ENCODE results near the gene PKIB. TPM values are rescaled to one million over a fixed set of nuclear protein-coding genes. Genes with fewer than 3 reads are reported as not detected.

PKIB gene
- total and polyA plus RNA-seq, 10 of the 15 experiments (the other 5 are each of a cell fraction or from before 2014, with no cell fraction given): 0.20 to 1.8 (median 0.87) TPM

DNA sequence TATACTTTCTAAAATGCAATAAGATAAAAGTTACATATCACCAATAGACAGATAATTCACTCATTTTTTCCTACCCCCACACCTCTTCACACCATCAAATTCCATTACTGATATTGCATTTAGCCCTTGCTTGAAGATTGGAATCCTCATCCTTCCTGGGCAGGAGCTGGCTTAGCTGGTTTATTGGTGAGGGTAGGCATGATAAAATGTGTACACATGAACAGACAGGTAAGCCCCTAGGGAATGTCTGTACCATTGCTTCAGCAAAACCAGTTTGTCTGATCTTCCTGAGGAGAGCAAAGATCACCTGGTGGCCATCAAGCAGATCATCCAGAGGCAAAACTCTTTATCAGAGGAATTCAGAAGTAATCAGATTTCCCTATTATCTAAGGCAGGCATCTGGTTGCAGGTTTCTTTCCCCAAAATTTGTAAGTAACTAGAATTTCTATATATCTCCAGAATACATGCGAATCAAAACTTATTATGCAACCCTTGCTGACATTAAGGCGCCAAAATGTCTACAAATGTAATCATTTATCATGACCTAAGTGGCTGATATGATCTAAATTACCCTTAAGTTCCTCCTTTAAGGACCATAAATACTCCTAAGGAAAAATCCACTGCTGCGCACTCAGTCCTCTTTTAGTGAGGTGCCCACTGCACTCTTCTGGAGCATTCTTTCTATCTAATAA lies 162.7 kb downstream of the PKIB start:
- Histone ChIP-seq H3K4me1 (ENCODE audit: control insufficient read depth, insufficient read depth, low read length) (no peaks in the 10 kb centered on the region), H3K9ac (ENCODE audit: control insufficient read depth, insufficient read depth, low read length) (no peak overlapping the region), H3K4me3 (no peak overlapping the region), H4K20me1 (ENCODE audit: control insufficient read depth, insufficient read depth) (no peaks in the 10 kb centered on the region), H2AFZ (ENCODE audit: control insufficient read depth, low read depth, low read length) (no peak overlapping the region), H3K36me3 (ENCODE audit: control insufficient read depth in 2 of 2, insufficient read depth in 2 of 2, low read length in 1 of 2) (no peaks in the 10 kb centered on the region), H3K79me2 (ENCODE audit: control insufficient read depth, insufficient read depth, low read length) (no peaks in the 10 kb centered on the region), H3K9me3 (replicated peaks; ENCODE audit: control insufficient read depth, insufficient read depth, low read length) (no peaks in the 10 kb centered on the region), H3K27me3 (replicated peaks in 1 of 2; ENCODE audit: control insufficient read depth in 2 of 2, insufficient read depth in 2 of 2, low read length in 1 of 2) (no peaks in the 10 kb centered on the region), H3K4me2 (ENCODE audit: control insufficient read depth, insufficient read depth) (no peak overlapping the region), H3K27ac (ENCODE audit: control insufficient read depth, insufficient read depth) (no peak overlapping the region)
- ATAC-seq (no peak), FAIRE-seq (no peak), DNase-seq (ENCODE audit: low read depth, low spot score) (no peak)
- in situ Hi-C loops (cut with MboI): no loop called here
- ChIA-PET RAD21 (ENCODE audit: unreplicated experiment) (no interaction called here), CTCF (interaction anchor here (1.3 kb wide), 1 partner anchor 10 kb away, joined by 3 read pairs; no protein-coding TSS in a partner anchor), POLR2A (no interaction called here), SMC1A (ENCODE audit: uncharacterized antibody, unreplicated experiment) (interaction anchor here (0.6 to 0.8 kb wide), 2 partner anchors 12 to 27 kb away, joined by 3 read pairs; no protein-coding TSS in a partner anchor)
- no TSS peak for BruUV-seq (replicated peaks)
- intact Hi-C loops (cut with micrococcal nuclease; ENCODE audit: unreplicated experiment): no loop called here
- 42% methylated on average over 3 of the region's 3 CpGs for WGBS (ENCODE audit: insufficient coverage, insufficient replicate concordance, low lambda C conversion rate, missing lambda C conversion rate)
- TF ChIP-seq RFX5 (IDR thresholded peaks at IDR 0.05; ENCODE audit: low read depth, low read length) (no peak), KDM1A (IDR thresholded peaks at IDR 0.05; ENCODE audit: borderline replicate concordance) (no peak), NR2C1 (IDR thresholded peaks at IDR 0.05) (no peak), BMI1 (IDR thresholded peaks at IDR 0.05; ENCODE audit: borderline replicate concordance) (no peak), POLR2A (IDR thresholded peaks at IDR 0.05; ENCODE audit: low read depth, low read length) (no peak), NFIC (IDR thresholded peaks at IDR 0.05; ENCODE audit: low read depth, low read length) (no peak), NR2C2 (IDR thresholded peaks at IDR 0.05; ENCODE audit: borderline replicate concordance, control insufficient read depth, insufficient read length, low read depth) (no peak), MYC (IDR thresholded peaks at IDR 0.05; ENCODE audit: insufficient read depth, insufficient read length, insufficient replicate concordance, low read length, severe bottlenecking) (no peak), IRF4 (IDR thresholded peaks at IDR 0.05; ENCODE audit: low read depth, low read length) (no peak)
- TF ChIP-seq, protein P1, sequence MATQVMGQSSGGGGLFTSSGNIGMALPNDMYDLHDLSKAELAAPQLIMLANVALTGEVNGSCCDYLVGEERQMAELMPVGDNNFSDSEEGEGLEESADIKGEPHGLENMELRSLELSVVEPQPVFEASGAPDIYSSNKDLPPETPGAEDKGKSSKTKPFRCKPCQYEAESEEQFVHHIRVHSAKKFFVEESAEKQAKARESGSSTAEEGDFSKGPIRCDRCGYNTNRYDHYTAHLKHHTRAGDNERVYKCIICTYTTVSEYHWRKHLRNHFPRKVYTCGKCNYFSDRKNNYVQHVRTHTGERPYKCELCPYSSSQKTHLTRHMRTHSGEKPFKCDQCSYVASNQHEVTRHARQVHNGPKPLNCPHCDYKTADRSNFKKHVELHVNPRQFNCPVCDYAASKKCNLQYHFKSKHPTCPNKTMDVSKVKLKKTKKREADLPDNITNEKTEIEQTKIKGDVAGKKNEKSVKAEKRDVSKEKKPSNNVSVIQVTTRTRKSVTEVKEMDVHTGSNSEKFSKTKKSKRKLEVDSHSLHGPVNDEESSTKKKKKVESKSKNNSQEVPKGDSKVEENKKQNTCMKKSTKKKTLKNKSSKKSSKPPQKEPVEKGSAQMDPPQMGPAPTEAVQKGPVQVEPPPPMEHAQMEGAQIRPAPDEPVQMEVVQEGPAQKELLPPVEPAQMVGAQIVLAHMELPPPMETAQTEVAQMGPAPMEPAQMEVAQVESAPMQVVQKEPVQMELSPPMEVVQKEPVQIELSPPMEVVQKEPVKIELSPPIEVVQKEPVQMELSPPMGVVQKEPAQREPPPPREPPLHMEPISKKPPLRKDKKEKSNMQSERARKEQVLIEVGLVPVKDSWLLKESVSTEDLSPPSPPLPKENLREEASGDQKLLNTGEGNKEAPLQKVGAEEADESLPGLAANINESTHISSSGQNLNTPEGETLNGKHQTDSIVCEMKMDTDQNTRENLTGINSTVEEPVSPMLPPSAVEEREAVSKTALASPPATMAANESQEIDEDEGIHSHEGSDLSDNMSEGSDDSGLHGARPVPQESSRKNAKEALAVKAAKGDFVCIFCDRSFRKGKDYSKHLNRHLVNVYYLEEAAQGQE (IDR thresholded peaks at IDR 0.05; ENCODE audit: low read depth, low read length): no peak
- TF ChIP-seq, protein P2, sequence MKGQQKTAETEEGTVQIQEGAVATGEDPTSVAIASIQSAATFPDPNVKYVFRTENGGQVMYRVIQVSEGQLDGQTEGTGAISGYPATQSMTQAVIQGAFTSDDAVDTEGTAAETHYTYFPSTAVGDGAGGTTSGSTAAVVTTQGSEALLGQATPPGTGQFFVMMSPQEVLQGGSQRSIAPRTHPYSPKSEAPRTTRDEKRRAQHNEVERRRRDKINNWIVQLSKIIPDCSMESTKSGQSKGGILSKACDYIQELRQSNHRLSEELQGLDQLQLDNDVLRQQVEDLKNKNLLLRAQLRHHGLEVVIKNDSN (IDR thresholded peaks at IDR 0.05; ENCODE audit: borderline replicate concordance, extremely low read length, insufficient read depth, low read depth, low read length): no peak
- TF ChIP-seq, protein P3, sequence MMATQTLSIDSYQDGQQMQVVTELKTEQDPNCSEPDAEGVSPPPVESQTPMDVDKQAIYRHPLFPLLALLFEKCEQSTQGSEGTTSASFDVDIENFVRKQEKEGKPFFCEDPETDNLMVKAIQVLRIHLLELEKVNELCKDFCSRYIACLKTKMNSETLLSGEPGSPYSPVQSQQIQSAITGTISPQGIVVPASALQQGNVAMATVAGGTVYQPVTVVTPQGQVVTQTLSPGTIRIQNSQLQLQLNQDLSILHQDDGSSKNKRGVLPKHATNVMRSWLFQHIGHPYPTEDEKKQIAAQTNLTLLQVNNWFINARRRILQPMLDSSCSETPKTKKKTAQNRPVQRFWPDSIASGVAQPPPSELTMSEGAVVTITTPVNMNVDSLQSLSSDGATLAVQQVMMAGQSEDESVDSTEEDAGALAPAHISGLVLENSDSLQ (IDR thresholded peaks at IDR 0.05): no peak
- TF ChIP-seq, protein P4, sequence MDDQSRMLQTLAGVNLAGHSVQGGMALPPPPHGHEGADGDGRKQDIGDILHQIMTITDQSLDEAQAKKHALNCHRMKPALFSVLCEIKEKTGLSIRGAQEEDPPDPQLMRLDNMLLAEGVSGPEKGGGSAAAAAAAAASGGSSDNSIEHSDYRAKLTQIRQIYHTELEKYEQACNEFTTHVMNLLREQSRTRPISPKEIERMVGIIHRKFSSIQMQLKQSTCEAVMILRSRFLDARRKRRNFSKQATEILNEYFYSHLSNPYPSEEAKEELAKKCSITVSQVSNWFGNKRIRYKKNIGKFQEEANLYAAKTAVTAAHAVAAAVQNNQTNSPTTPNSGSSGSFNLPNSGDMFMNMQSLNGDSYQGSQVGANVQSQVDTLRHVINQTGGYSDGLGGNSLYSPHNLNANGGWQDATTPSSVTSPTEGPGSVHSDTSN (IDR thresholded peaks at IDR 0.05; ENCODE audit: insufficient replicate concordance, low read depth, low read length): no peak

All from GM12878 (cell line).